Activated T-helper 17 cell treated with anti-CD3 and anti-CD28 coated beads, Interleukin-2, amount 50 U/mL, for 72 hours (primary cell): ENCODE results near the gene CEP112. TPM values are rescaled to one million over a fixed set of nuclear protein-coding genes. Genes with fewer than 3 reads are reported as not detected.
"Not testable (repeated sequence)": the region's sequence is repeated elsewhere in the genome, so short reads cannot be mapped to it uniquely, and the experiment has no call there.

Source experiments
- ATAC-seq: fragments of 150-1000 bp; cut with Tn5 transposase; replicated peaks from 2 replicates; pipeline ENCODE4 v1.10.0; 2021; ENCODE audit warnings: mild to moderate bottlenecking, moderate library complexity
- H3K27ac Mint-ChIP-seq: one replicate; pipeline ENCODE4 v1.8.0; 2022; ENCODE audit warnings: mixed read lengths
- H3K27me3 Mint-ChIP-seq: one replicate; pipeline ENCODE4 v1.8.0; 2022; ENCODE audit warnings: mixed read lengths
- H3K36me3 Mint-ChIP-seq: one replicate; pipeline ENCODE4 v1.8.0; 2022; ENCODE audit warnings: low read depth, mild to moderate bottlenecking, mixed read lengths
- H3K4me1 Mint-ChIP-seq: one replicate; pipeline ENCODE4 v1.8.0; 2022; ENCODE audit warnings: mixed read lengths
- H3K4me3 Mint-ChIP-seq: one replicate; pipeline ENCODE4 v1.8.0; 2022; ENCODE audit warnings: mild to moderate bottlenecking, mixed read lengths
- H3K9me3 Mint-ChIP-seq: one replicate; pipeline ENCODE4 v1.8.0; 2022; ENCODE audit warnings: mixed read lengths
- total RNA-seq, 2 donors: library from RNA; stranded (reverse); gene quantifications; one replicate each; pipeline ENCODE4 v1.2.3, GENCODE V29; 2022

The CEP112 gene
- total RNA-seq, 2 donors from 2014 or later, result 3.4 to 8.1 TPM

DNA sequence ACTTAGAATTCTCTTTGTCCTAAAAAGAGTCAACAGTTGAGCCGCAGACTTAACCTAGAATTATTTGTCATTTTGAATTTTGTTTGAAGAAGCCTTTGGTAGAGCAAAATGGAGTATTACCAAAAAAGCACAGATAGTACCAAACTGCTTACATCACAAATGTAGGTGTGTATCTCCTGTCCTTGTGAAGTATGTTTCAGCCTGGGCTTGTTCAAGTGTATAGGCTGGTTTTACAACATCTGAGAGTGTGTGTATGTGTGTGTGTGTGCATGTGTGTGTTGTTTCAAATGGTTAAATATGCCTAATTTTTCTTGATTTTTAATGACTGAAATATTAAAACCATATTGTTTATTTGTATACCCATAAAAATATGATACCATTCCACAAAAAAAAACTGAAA is 441.8 kb downstream of the CEP112 start:
- ATAC-seq, result no peak
- H3K27ac Mint-ChIP-seq, result peak overlapping the region; percentile 26

DNA sequence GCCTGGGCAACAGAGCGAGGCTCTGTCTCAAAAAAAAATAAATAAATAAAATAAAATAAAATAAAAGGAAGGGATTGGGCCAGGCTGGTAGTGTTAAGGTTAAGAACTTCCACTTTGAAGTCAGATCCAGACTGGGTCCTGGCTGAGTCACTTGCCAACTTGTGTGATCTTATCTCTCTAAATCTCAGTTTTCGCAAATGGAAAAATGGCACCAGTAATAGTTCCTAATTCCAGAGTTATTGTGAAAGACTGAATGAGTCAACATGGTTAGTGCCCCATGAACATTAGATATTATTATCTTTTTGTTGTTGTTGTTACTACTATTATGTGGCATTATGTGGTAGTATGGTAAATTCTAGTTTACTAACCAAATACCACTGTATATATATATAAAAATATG is 442.5 kb downstream of the CEP112 start:
- Mint-ChIP-seq H3K9me3 (no peaks in the 10 kb centered on the region), H3K36me3 (no peaks in the 10 kb centered on the region), H3K27ac (no peak overlapping the region), H3K27me3 (no peaks in the 10 kb centered on the region), H3K4me3 (no peak overlapping the region), H3K4me1 (peaks cover 16% of the 10 kb centered on the region)
- no peak for ATAC-seq

More for the DNA sequence above, 441.8 kb downstream of the CEP112 start:
- H3K9me3 Mint-ChIP-seq, result no peaks in the 10 kb centered on the region
- H3K4me3 Mint-ChIP-seq, result peak overlapping the region; percentile 19
- H3K36me3 Mint-ChIP-seq, result no peaks in the 10 kb centered on the region
- H3K4me1 Mint-ChIP-seq, result peaks cover 16% of the 10 kb centered on the region
- no peaks in the 10 kb centered on the region for H3K27me3 Mint-ChIP-seq

DNA sequence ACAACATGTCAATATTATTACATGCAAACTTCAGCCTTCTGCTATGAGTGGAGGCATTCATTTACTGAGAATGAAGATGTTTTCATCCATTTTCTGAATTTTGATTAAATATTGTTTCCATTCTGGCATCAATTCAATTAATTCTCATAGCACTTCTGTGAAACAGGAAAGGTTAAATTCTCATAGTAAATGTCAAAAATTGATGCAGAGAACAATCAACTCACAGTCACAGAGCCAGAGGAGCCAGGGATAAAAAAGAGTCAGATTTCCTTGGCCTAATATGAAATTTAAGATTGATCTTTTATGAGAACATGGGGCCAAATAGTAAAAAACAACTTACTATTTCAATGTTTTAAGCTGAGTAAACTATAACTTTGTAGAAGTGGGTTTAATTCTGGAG is 446.7 kb downstream of the CEP112 start:
- no peak overlapping the region for H3K4me3 Mint-ChIP-seq
- H3K27me3 Mint-ChIP-seq, result no peaks in the 10 kb centered on the region
- peaks cover 5% of the 10 kb centered on the region for H3K4me1 Mint-ChIP-seq
- no peaks in the 10 kb centered on the region for H3K9me3 Mint-ChIP-seq
- no peak overlapping the region for H3K27ac Mint-ChIP-seq
- no peaks in the 10 kb centered on the region for H3K36me3 Mint-ChIP-seq
- no peak for ATAC-seq

GRCh38 chr17:65743308-65743655 is 448.7 kb downstream of the CEP112 start:
- peaks cover 4% of the 10 kb centered on the region for H3K4me1 Mint-ChIP-seq
- H3K27ac Mint-ChIP-seq, result no peak overlapping the region
- no peaks in the 10 kb centered on the region for H3K9me3 Mint-ChIP-seq

DNA sequence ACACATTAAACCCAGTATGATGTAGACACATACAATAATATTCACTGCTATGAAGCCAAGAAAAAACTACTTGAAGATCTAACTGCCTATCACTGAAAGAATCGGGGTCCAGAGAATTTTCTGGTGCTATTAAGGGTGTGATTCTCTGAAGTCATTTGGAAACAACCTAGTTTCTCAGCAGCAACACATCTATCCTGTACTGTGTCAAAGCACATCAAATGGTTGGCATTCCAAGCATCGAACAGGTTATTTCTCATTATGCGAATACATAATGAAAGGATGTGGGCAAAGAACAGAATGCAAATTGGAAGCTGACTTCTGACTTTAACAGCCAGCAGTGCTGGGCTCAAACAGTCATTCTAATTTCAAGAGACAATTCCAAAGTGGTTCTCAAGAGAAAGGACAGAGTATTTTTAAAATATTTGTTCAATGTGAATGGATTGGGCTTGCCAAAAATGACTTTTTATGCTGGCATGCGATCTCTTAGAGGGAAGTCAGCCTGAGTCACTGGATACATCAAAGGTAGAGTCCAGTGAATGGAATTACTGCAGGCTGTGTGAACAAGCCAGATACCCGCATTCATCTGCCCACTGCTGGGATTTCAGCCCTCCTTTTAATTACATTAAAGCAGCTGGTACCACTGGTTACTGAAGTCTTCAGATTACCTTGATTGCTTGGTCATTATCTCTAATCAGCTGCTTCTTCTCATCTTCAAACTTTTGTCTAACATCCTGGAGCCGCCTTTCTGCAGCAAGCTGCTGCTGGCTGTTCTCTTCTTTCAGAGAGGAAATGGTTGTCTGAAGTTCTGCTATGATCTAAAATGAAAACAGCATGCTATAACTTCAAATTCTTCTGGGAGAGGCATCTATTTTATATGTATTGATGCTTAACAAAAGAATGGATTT is 449.3 kb downstream of the CEP112 start:
- H3K4me3 Mint-ChIP-seq, result peak overlapping the region; percentile 0
- no peak overlapping the region for H3K27ac Mint-ChIP-seq
- H3K4me1 Mint-ChIP-seq, result peaks cover 4% of the 10 kb centered on the region
- H3K36me3 Mint-ChIP-seq, result no peaks in the 10 kb centered on the region
- no peak for ATAC-seq
- no peaks in the 10 kb centered on the region for H3K27me3 Mint-ChIP-seq
- H3K9me3 Mint-ChIP-seq, result no peaks in the 10 kb centered on the region

More at GRCh38 chr17:65743308-65743655, 448.7 kb downstream of the CEP112 start:
- H3K4me3 Mint-ChIP-seq, result peak overlapping the region; percentile 0
- H3K36me3 Mint-ChIP-seq, result no peaks in the 10 kb centered on the region
- no peak for ATAC-seq
- no peaks in the 10 kb centered on the region for H3K27me3 Mint-ChIP-seq

DNA sequence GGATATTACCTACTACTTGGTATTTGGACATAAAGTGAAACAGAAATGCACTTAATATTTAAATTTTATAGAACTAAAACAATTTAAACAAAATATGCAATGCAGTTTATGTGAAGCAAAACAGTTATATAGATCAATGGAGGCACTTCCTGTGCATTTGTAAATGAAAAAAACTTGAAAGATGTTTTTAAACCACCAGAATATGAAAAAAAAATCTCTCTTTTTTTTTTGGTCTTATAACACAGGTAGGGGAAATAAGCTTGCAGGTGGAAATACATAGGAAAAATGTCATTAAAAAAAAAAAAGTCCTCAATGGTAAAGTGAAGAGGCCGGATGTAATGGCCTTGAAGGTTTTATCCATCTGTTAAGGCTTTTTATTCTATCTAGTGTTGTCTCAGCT is 450.2 kb downstream of the CEP112 start:
- H3K36me3 Mint-ChIP-seq, result no peaks in the 10 kb centered on the region
- no peaks in the 10 kb centered on the region for H3K27me3 Mint-ChIP-seq
- no peaks in the 10 kb centered on the region for H3K9me3 Mint-ChIP-seq
- peaks cover 4% of the 10 kb centered on the region for H3K4me1 Mint-ChIP-seq
- H3K27ac Mint-ChIP-seq, result no peak overlapping the region
- no peak overlapping the region for H3K4me3 Mint-ChIP-seq
- no peak for ATAC-seq

DNA sequence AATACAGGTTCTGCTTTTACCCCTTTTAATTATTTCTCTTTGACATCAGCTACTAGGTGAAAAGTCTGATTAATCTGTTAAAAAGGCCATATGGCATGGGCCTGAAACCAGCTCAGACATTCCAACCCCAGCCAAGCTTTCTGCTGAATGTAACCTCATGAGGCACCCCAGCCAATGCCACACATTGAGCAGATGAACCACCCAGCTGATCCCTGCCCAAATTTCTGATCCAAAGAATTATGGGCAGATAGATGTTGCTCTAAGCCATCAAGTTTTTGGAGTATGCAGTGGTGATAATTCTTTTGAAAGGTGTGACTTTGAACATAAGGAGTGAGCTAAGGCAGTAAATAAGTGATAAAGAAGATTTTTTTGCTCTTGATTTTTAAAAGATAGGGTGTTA is 452.9 kb downstream of the CEP112 start:
- Mint-ChIP-seq H3K27me3 (no peaks in the 10 kb centered on the region), H3K4me3 (no peak overlapping the region), H3K4me1 (peaks cover 4% of the 10 kb centered on the region), H3K36me3 (no peaks in the 10 kb centered on the region), H3K27ac (no peak overlapping the region), H3K9me3 (no peaks in the 10 kb centered on the region)
- ATAC-seq, result no peak

DNA sequence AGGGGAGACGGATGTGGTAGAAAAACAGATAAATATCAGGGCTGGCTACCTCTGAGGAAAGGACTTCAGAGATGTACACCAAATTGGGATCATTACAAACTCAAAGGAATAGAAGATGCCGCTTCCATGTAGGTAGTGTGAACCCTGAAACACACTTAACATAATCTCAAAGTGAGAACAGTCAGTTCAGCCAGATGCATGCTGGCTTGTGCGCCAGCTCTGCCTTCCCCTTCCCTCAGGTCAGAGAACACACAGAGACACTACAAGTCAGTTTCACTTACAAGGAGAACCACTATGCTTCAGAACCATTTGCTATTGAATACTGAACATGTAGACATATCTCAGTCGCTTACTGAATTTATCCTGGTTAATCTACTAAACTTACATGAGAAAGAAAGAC is 454.5 kb downstream of the CEP112 start:
- no peaks in the 10 kb centered on the region for H3K36me3 Mint-ChIP-seq
- H3K4me1 Mint-ChIP-seq, result peaks cover 3% of the 10 kb centered on the region
- no peak overlapping the region for H3K27ac Mint-ChIP-seq
- no peaks in the 10 kb centered on the region for H3K9me3 Mint-ChIP-seq
- H3K4me3 Mint-ChIP-seq, result no peak overlapping the region
- no peak for ATAC-seq
- no peaks in the 10 kb centered on the region for H3K27me3 Mint-ChIP-seq

GRCh38 chr17:65733314-65733713 is 458.6 kb downstream of the CEP112 start:
- no peak for ATAC-seq
- Mint-ChIP-seq H3K4me1 (no peaks in the 10 kb centered on the region), H3K36me3 (no peaks in the 10 kb centered on the region), H3K27ac (no peak overlapping the region), H3K27me3 (no peaks in the 10 kb centered on the region), H3K9me3 (no peaks in the 10 kb centered on the region), H3K4me3 (no peak overlapping the region)

- H3K4me3 Mint-ChIP-seq, ATAC-seq, H3K36me3 Mint-ChIP-seq, H3K27ac Mint-ChIP-seq, H3K4me1 Mint-ChIP-seq, H3K27me3 Mint-ChIP-seq, H3K9me3 Mint-ChIP-seq: not testable (repeated sequence)
Observed at GRCh38 chr17:65732667-65733066, 459.3 kb downstream of the CEP112 start.

GRCh38 chr17:65730711-65731169 is 461.2 kb downstream of the CEP112 start:
- Mint-ChIP-seq H3K27me3 (no peaks in the 10 kb centered on the region), H3K4me1 (no peaks in the 10 kb centered on the region), H3K27ac (no peak overlapping the region), H3K4me3 (no peak overlapping the region), H3K36me3 (no peaks in the 10 kb centered on the region), H3K9me3 (peaks cover 5% of the 10 kb centered on the region)
- ATAC-seq, result no peak

- Mint-ChIP-seq H3K27me3 (no peaks in the 10 kb centered on the region), H3K27ac (no peak overlapping the region), H3K9me3 (peaks cover 5% of the 10 kb centered on the region)
Observed at GRCh38 chr17:65729207-65729606, 462.7 kb downstream of the CEP112 start.

GRCh38 chr17:65727832-65728231 is 464.1 kb downstream of the CEP112 start:
- H3K27ac Mint-ChIP-seq, result no peak overlapping the region
- ATAC-seq, result no peak
- no peaks in the 10 kb centered on the region for H3K36me3 Mint-ChIP-seq
- H3K4me3 Mint-ChIP-seq, result no peak overlapping the region
- H3K27me3 Mint-ChIP-seq, result no peaks in the 10 kb centered on the region
- no peaks in the 10 kb centered on the region for H3K4me1 Mint-ChIP-seq
- H3K9me3 Mint-ChIP-seq, result peaks cover 5% of the 10 kb centered on the region

More at GRCh38 chr17:65729207-65729606, 462.7 kb downstream of the CEP112 start:
- no peaks in the 10 kb centered on the region for H3K36me3 Mint-ChIP-seq
- no peak overlapping the region for H3K4me3 Mint-ChIP-seq
- ATAC-seq, result no peak
- H3K4me1 Mint-ChIP-seq, result no peaks in the 10 kb centered on the region

- Mint-ChIP-seq H3K4me1 (no peaks in the 10 kb centered on the region), H3K27me3 (no peaks in the 10 kb centered on the region), H3K4me3 (no peak overlapping the region), H3K27ac (no peak overlapping the region), H3K9me3 (peaks cover 5% of the 10 kb centered on the region), H3K36me3 (no peaks in the 10 kb centered on the region)
- ATAC-seq, result no peak
Observed at GRCh38 chr17:65727246-65727645, 464.7 kb downstream of the CEP112 start.

GRCh38 chr17:65723431-65724151 is 468.3 kb downstream of the CEP112 start:
- Mint-ChIP-seq H3K4me1 (no peaks in the 10 kb centered on the region), H3K36me3 (no peaks in the 10 kb centered on the region), H3K4me3 (no peak overlapping the region), H3K27ac (no peak overlapping the region), H3K27me3 (peaks cover 2% of the 10 kb centered on the region), H3K9me3 (peaks cover 5% of the 10 kb centered on the region)
- ATAC-seq, result no peak
